Gastroesophageal sphincter (tissue), 3 donors: ENCODE results near the gene NKD2.

Experiments
- CTCF ChIP-seq, 4 experiments: fragments of 200-600 bp in 2 of 4; fragments of 450-650 bp in 2 of 4; sonication (generic) in 1 of 4; IDR thresholded peaks; one replicate each; pipeline ENCODE4 v1.5.1; 2017 to 2019; ENCODE audit warnings: antibody characterized with exemption in 4 of 4, mild to moderate bottlenecking in 2 of 4, moderate library complexity in 2 of 4
- POLR2AphosphoS5 ChIP-seq: sonication (generic); formaldehyde crosslinking; IDR thresholded peaks from one replicate; pipeline ENCODE4 v1.6.1; 2017; ENCODE audit warnings: antibody characterized with exemption

DNA sequence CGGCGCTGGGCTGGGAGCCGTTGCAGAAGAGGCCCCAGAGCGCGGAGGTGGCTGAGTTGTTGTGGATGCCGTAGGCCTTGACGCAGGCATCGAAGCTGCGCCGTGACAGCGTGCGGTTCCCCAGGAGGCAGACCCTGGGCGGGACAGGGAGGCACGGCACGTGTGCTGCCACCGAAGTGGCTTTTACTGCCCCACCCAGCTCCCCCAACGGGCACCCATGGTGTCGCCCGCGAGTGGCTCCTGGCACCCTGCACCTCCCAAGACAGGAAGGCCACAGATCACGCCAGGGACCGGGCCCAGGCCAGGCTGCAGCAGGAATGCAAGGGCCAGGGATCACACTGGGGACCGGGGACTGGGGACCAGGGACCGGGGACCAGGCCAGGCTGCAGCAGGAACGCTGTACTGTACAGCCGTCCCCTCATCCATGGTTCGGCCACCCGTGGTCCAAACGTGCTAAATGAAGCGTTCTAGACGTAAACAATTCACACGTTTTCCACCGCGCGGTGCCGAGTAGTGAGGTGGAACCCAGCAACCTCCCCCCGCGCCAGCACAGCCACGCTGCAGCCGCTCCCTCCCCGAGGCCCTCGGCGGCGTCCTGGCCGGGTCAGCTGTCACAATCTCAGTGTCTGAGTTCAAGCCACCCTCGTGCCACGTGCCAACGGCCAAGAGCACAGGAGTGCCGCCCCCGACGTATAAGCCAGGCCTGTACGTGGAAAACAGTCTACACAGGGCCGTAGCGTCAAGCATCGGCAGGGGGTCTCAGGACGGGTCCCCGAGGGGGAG is 75.4 kb downstream of the NKD2 start:
- TF ChIP-seq CTCF (IDR thresholded peaks at IDR 0.05), result no peak
- no peak for TF ChIP-seq POLR2AphosphoS5
